Activated gamma-delta T cell (primary cell): ENCODE data around the gene MRTO4.
"Not testable (repeated sequence)": the region's sequence is repeated elsewhere in the genome, so short reads cannot be mapped to it uniquely, and the experiment has no call there.

Source experiments
- DNase-seq: peaks from one replicate; lab custom pipeline; 2025; lab: John Stamatoyannopoulos, UW
- total RNA-seq, 2 donors: gene quantifications; one replicate each; lab custom pipeline; 2026; lab: John Stamatoyannopoulos, UW

The MRTO4 gene
- 25.2 to 37.5 reads per million in 2 donors for total RNA-seq

GRCh38 chr1:19251305-19252196, at the start of gene MRTO4, which contains the start of gene EMC1:
Gene MRTO4 (plus strand): TSS chr1:19251805. CDS start chr1:19251836, 31 bp downstream.
Gene EMC1 (minus strand): TSS chr1:19251524. CDS start chr1:19251509, 15 bp downstream.
- DNase-seq = peak; percentile 86

GRCh38 chr1:19202396-19202795, 49.2 kb upstream of the MRTO4 start:
- no peak for DNase-seq

GRCh38 chr1:19203440-19203839, 48.2 kb upstream of the MRTO4 start:
- DNase-seq = no peak

- no peak for DNase-seq
Observed at GRCh38 chr1:19204446-19205266, 46.9 kb upstream of the MRTO4 start.

- no peak for DNase-seq
Observed at GRCh38 chr1:19205403-19205802, 46.2 kb upstream of the MRTO4 start.

GRCh38 chr1:19205845-19206244, 45.8 kb upstream of the MRTO4 start:
- no peak for DNase-seq

GRCh38 chr1:19206947-19207346, 44.7 kb upstream of the MRTO4 start:
- no peak for DNase-seq

GRCh38 chr1:19208710-19209438, 42.7 kb upstream of the MRTO4 start:
- DNase-seq = no peak

GRCh38 chr1:19209439-19209989, 42.1 kb upstream of the MRTO4 start:
- no peak for DNase-seq

GRCh38 chr1:19209990-19210771, 41.4 kb upstream of the MRTO4 start, which contains the start of gene UBR4:
Gene UBR4 (minus strand): TSS chr1:19210266. CDS start chr1:19210248, 18 bp downstream.
- peak; percentile 96 for DNase-seq

- no peak for DNase-seq
Observed at GRCh38 chr1:19210772-19211549, 40.6 kb upstream of the MRTO4 start.

- DNase-seq = no peak
Observed at GRCh38 chr1:19212167-19212566, 39.4 kb upstream of the MRTO4 start.

GRCh38 chr1:19213580-19213979, 38.0 kb upstream of the MRTO4 start:
- no peak for DNase-seq

GRCh38 chr1:19216585-19216984, 35.0 kb upstream of the MRTO4 start:
- not testable (repeated sequence) for DNase-seq

- no peak for DNase-seq
Observed at GRCh38 chr1:19219451-19219850, 32.2 kb upstream of the MRTO4 start.

GRCh38 chr1:19220080-19220846, 31.3 kb upstream of the MRTO4 start:
- DNase-seq = no peak

- no peak for DNase-seq
Observed at GRCh38 chr1:19220991-19221390, 30.6 kb upstream of the MRTO4 start.

- no peak for DNase-seq
Observed at GRCh38 chr1:19222573-19222972, 29.0 kb upstream of the MRTO4 start.
